IMR-90 (cell line): ENCODE results near the gene GORASP1. TPM values are rescaled to one million over a fixed set of nuclear protein-coding genes. Genes with fewer than 3 reads are reported as not detected.

Source experiments
- ATAC-seq: fragments of 200-7000 bp; cut with Tn5 transposase; 2 replicates; pipeline ENCODE4 v1.9.1; 2020; ENCODE audit warnings: low read depth, mild to moderate bottlenecking, moderate library complexity
- BruUV-seq: library from RNA; stranded (reverse); fragments of 400-500 nt; replicated peaks from 2 replicates; lab custom pipeline; 2021; lab: Mats Ljungman, UMichigan
- CTCF ChIA-PET: fragments of 300-600 bp; formaldehyde crosslinking; extraction: SDS; loops from one replicate; lab custom pipeline; 2021; ENCODE audit warnings: antibody characterized with exemption; lab: Yijun Ruan, JAX
- POLR2A ChIA-PET: fragments of 300-600 bp; sonication (Branson Sonifier 250); formaldehyde crosslinking; loops from one replicate; lab custom pipeline; 2022; ENCODE audit warnings: antibody characterized with exemption; ENCODE audit not compliant: unreplicated experiment; lab: Charles Lee
- DNase-seq: peaks from one replicate; pipeline ENCODE4 v3.0.0; 2013
- H2AFZ ChIP-seq: replicated peaks from 2 replicates; pipeline ENCODE3; 2013; ENCODE audit warnings: low read length, mild to moderate bottlenecking; ENCODE audit not compliant: poor library complexity
- H2AK5ac ChIP-seq: 2 replicates; pipeline ENCODE4 v1.6.1; 2013; ENCODE audit warnings: low read depth, low read length, inconsistent platforms
- H2AK9ac ChIP-seq: replicated peaks from 2 replicates; pipeline ENCODE3; 2013; ENCODE audit warnings: mild to moderate bottlenecking, low read depth, low read length, moderate library complexity; ENCODE audit not compliant: poor library complexity
- H2BK120ac ChIP-seq: 2 replicates; pipeline ENCODE4 v1.6.1; 2013; ENCODE audit warnings: low read depth, low read length, inconsistent platforms
- H2BK15ac ChIP-seq: 3 replicates; pipeline ENCODE4 v1.6.1; 2013; ENCODE audit warnings: low read depth, low read length, inconsistent platforms
- H2BK20ac ChIP-seq: 2 replicates; pipeline ENCODE4 v1.6.1; 2013; ENCODE audit warnings: low read depth, mild to moderate bottlenecking, inconsistent platforms, low read length, moderate library complexity
- H2BK5ac ChIP-seq: 2 replicates; pipeline ENCODE4 v1.6.1; 2013; ENCODE audit warnings: mild to moderate bottlenecking, low read depth, low read length, inconsistent platforms; ENCODE audit not compliant: poor library complexity, severe bottlenecking
- H3K14ac ChIP-seq: replicated peaks from 2 replicates; pipeline ENCODE4 v1.6.1; 2013; ENCODE audit warnings: low read depth, low read length, inconsistent platforms
- H3K18ac ChIP-seq: 2 replicates; pipeline ENCODE4 v1.6.1; 2013; ENCODE audit warnings: low read depth, low read length, control low read depth
- H3K23ac ChIP-seq: 2 replicates; pipeline ENCODE4 v1.6.1; 2013; ENCODE audit warnings: low read depth, low read length, inconsistent platforms
- H3K27ac ChIP-seq: 2 replicates; pipeline ENCODE4 v1.5.1; 2013; ENCODE audit warnings: mild to moderate bottlenecking, control low read depth, low read length; ENCODE audit not compliant: insufficient read depth
- H3K27me3 ChIP-seq: 2 replicates; pipeline ENCODE4 v1.6.1; 2013; ENCODE audit warnings: low read length; ENCODE audit not compliant: control insufficient read depth, insufficient read depth
- H3K36me3 ChIP-seq: 2 replicates; pipeline ENCODE4 v1.6.1; 2013; ENCODE audit warnings: low read length, mixed read lengths; ENCODE audit not compliant: control insufficient read depth, insufficient read depth
- H3K4ac ChIP-seq: 2 replicates; pipeline ENCODE4 v1.6.1; 2013; ENCODE audit warnings: low read depth, low read length, inconsistent platforms
- H3K4me1 ChIP-seq: 2 replicates; pipeline ENCODE4 v1.6.1; 2013; ENCODE audit warnings: low read length, mixed read lengths; ENCODE audit not compliant: control insufficient read depth, insufficient read depth
- H3K4me2 ChIP-seq: 2 replicates; pipeline ENCODE4 v1.6.1; 2013; ENCODE audit warnings: low read depth, mild to moderate bottlenecking, control low read depth, low read length, moderate library complexity
- H3K4me3 ChIP-seq: 2 replicates; pipeline ENCODE4 v1.5.1; 2013; ENCODE audit warnings: low read depth, mild to moderate bottlenecking, control low read depth, low read length, moderate library complexity; ENCODE audit not compliant: insufficient read depth
- H3K56ac ChIP-seq: 2 replicates; pipeline ENCODE4 v1.6.1; 2013; ENCODE audit warnings: low read length, inconsistent platforms; ENCODE audit not compliant: insufficient read depth; ENCODE audit errors: extremely low read depth
- H3K79me1 ChIP-seq, 2 experiments: 2 replicates each; pipeline ENCODE4 v1.6.1; 2013; ENCODE audit warnings: low read length in 2 of 2, inconsistent platforms in 1 of 2, low read depth in 1 of 2
- H3K9ac ChIP-seq: 2 replicates; pipeline ENCODE4 v1.6.1; 2013; ENCODE audit warnings: low read depth, low read length, control low read depth
- H3K9me1 ChIP-seq: 2 replicates; pipeline ENCODE4 v1.6.1; 2013; ENCODE audit warnings: low read length, inconsistent platforms; ENCODE audit not compliant: insufficient read depth
- H3K9me3 ChIP-seq: 2 replicates; pipeline ENCODE4 v1.6.1; 2013; ENCODE audit warnings: low read length; ENCODE audit not compliant: control insufficient read depth, insufficient read depth
- H4K20me1 ChIP-seq: 2 replicates; pipeline ENCODE4 v1.6.1; 2013; ENCODE audit warnings: low read length, inconsistent platforms; ENCODE audit not compliant: insufficient read depth
- H4K5ac ChIP-seq: 2 replicates; pipeline ENCODE4 v1.6.1; 2013; ENCODE audit warnings: mild to moderate bottlenecking, low read depth, low read length, control low read depth
- H4K8ac ChIP-seq, 2 experiments: 2 replicates each; pipeline ENCODE4 v1.6.1; 2013; ENCODE audit warnings: low read depth in 2 of 2, low read length in 2 of 2, control low read depth in 1 of 2, inconsistent platforms in 1 of 2
- H4K91ac ChIP-seq: 2 replicates; pipeline ENCODE4 v1.6.1; 2013; ENCODE audit warnings: low read depth, low read length, inconsistent platforms; ENCODE audit not compliant: insufficient read depth
- BHLHE40 ChIP-seq: fragments of 150-350 bp; IDR thresholded peaks from 2 replicates; pipeline ENCODE4 v1.6.1; 2016; ENCODE audit warnings: mild to moderate bottlenecking, low read depth, low read length
- CEBPB ChIP-seq: IDR thresholded peaks from 2 replicates; pipeline ENCODE4 v1.6.1; 2012; ENCODE audit warnings: low read depth, low read length, improper control_type of control experiment
- FOS ChIP-seq: fragments of 150-350 bp; IDR thresholded peaks from 2 replicates; pipeline ENCODE4 v1.6.1; 2016; ENCODE audit warnings: low read depth, low read length
- MAFK ChIP-seq: IDR thresholded peaks from 2 replicates; pipeline ENCODE4 v1.6.1; 2012; ENCODE audit warnings: low read depth, low read length, improper control_type of control experiment
- MXI1 ChIP-seq: IDR thresholded peaks from 2 replicates; pipeline ENCODE4 v1.6.1; 2012; ENCODE audit warnings: low read depth, mild to moderate bottlenecking, low read length, moderate library complexity, borderline replicate concordance
- NFE2L2 ChIP-seq: fragments of 150-350 bp; IDR thresholded peaks from 2 replicates; pipeline ENCODE4 v1.6.1; 2016; ENCODE audit warnings: low read depth, mild to moderate bottlenecking, low read length
- POLR2A ChIP-seq: IDR thresholded peaks from 2 replicates; pipeline ENCODE4 v1.6.1; 2012; ENCODE audit warnings: mild to moderate bottlenecking, low read depth, low read length
- RAD21 ChIP-seq: IDR thresholded peaks from 2 replicates; pipeline ENCODE4 v1.6.1; 2012; ENCODE audit warnings: low read length, improper control_type of control experiment
- RCOR1 ChIP-seq: IDR thresholded peaks from 2 replicates; pipeline ENCODE4 v1.6.1; 2012; ENCODE audit warnings: mild to moderate bottlenecking, low read length, improper control_type of control experiment; ENCODE audit not compliant: insufficient replicate concordance
- RFX5 ChIP-seq: IDR thresholded peaks from 2 replicates; pipeline ENCODE4 v1.8.0; 2012; ENCODE audit warnings: low read depth, mild to moderate bottlenecking, low read length, moderate library complexity
- SMC3 ChIP-seq: fragments of 150-350 bp; IDR thresholded peaks from 2 replicates; pipeline ENCODE4 v1.6.1; 2016; ENCODE audit warnings: low read depth, mild to moderate bottlenecking, antibody characterized with exemption, low read length, moderate library complexity
- WGBS, 2 experiments: methylation state at CpG; one replicate each; pipeline versions ENCODE4 v1.1.5 to v1.1.7; 2013; ENCODE audit warnings: missing lambda C conversion rate in 2 of 2; ENCODE audit not compliant: insufficient read length in 1 of 2; ENCODE audit errors: extremely low coverage in 2 of 2; 5-methylcytosine and 5-hydroxymethylcytosine counted together
- dilution Hi-C: fragments of 300-500 bp; cut with HindIII; formaldehyde crosslinking; loops from one replicate; pipeline ENCODE4 v1.14.3; 2018; ENCODE audit warnings: low sequenced_read_pairs; ENCODE audit not compliant: unreplicated experiment
- in situ Hi-C: fragments of 300-500 bp; cut with MboI; formaldehyde crosslinking; loops from 3 replicates; pipeline ENCODE4 v1.14.3; 2019; ENCODE audit warnings: low sequenced_read_pairs, inconsistent platforms, mixed read lengths
- intact Hi-C: fragments of 100-400 bp; cut with micrococcal nuclease; formaldehyde crosslinking; loops from 2 replicates; pipeline ENCODE4 v1.10.0; 2022
- polyA plus RNA-seq, 3 experiments: library from polyadenylated mRNA; depleted of rRNA; stranded (reverse); fragments of >200 nt; gene quantifications; 2 replicates each; pipeline ENCODE4 v1.2.3, GENCODE V29; 2012; ENCODE audit warnings: low replicate concordance in 1 of 3
- total RNA-seq: library from RNA; depleted of rRNA; stranded (reverse); fragments of >200 nt; gene quantifications from 2 replicates; pipeline ENCODE4 v1.2.3, GENCODE V29; 2012
- TF ChIP-seq, protein P1 (sequence below): fragments of 150-350 bp; IDR thresholded peaks from 2 replicates; pipeline ENCODE4 v1.6.1; 2017; ENCODE audit warnings: mild to moderate bottlenecking, antibody characterized with exemption, low read length, low read depth
- TF ChIP-seq, protein P2 (sequence below): conservative IDR thresholded peaks from 2 replicates; pipeline ENCODE4 v1.5.1; 2012; ENCODE audit warnings: mild to moderate bottlenecking, low read depth, low read length, improper control_type of control experiment

GORASP1 gene
- total and polyA plus RNA-seq, 2 of the 4 experiments (the other 2 are of a cell fraction), result 35.0 to 56.6 TPM

- H3K4me1 ChIP-seq, result peaks cover 52% of the 10 kb centered on the region
- POLR2A ChIA-PET, result interaction anchor here (0.6 kb wide), 1 partner anchor 28 kb away, joined by 3 read pairs; no protein-coding TSS in a partner anchor
- peaks cover 4 to 62% of the 10 kb centered on the region in 2 experiments; a peak in 3 of 4 replicates for H3K79me1 ChIP-seq
- intact Hi-C loops (loop anchor here (1.0 kb wide), 1 partner anchor 44 kb away; the partner anchor contains the start of genes GORASP1 and TTC21A), in situ Hi-C loops (no loop called here), dilution Hi-C loops (no loop called here)
- CTCF ChIA-PET, result interaction anchor here (0.5 to 1.5 kb wide), 4 partner anchors 25 to 143 kb away, joined by 3 to 6 read pairs (median 4); no protein-coding TSS in a partner anchor
- H4K91ac ChIP-seq, result peak overlapping the region; percentile 87
- H2AK9ac ChIP-seq, result peak overlapping the region; percentile 89
- no TSS peak for BruUV-seq
- H4K20me1 ChIP-seq, result peaks cover 66% of the 10 kb centered on the region
- peak overlapping the region; percentile 23 for H4K5ac ChIP-seq
- H2AK5ac ChIP-seq, result peak overlapping the region; percentile 96
- H3K18ac ChIP-seq, result peak overlapping the region; percentile 36
- peaks cover 32% of the 10 kb centered on the region for H3K9me1 ChIP-seq
- WGBS, 2 experiments, result 0% methylated on average over 1 of the region's 9 CpGs; no CpG with 5 or more reads in 1 of the 2 experiments
- H4K8ac ChIP-seq, result peak overlapping the region; percentile 58 to 82; a peak in 3 of 4 replicates
- H2BK20ac ChIP-seq, result peak overlapping the region; percentile 54
- H3K23ac ChIP-seq, result peak overlapping the region; percentile 90
- H3K36me3 ChIP-seq, result peaks cover 3% of the 10 kb centered on the region
- H3K27ac ChIP-seq, result peak overlapping the region; percentile 92
- peak overlapping the region; percentile 82 for H3K14ac ChIP-seq
- peak overlapping the region; percentile 96 for H3K4me3 ChIP-seq
- peak overlapping the region; percentile 90 for H3K56ac ChIP-seq
- DNase-seq (peak; percentile 97), ATAC-seq (peak; percentile 30)
- H2BK5ac ChIP-seq, result peak overlapping the region; percentile 92
- H2BK15ac ChIP-seq, result peak overlapping the region; percentile 90; the same call in 2 of the 3 replicates
- peak overlapping the region; percentile 80 for H3K4me2 ChIP-seq
- H3K27me3 ChIP-seq, result no peaks in the 10 kb centered on the region
- H3K4ac ChIP-seq, result peak overlapping the region; percentile 95
- H3K9me3 ChIP-seq, result no peaks in the 10 kb centered on the region
- H3K9ac ChIP-seq, result peak overlapping the region; percentile 69
- H2AFZ ChIP-seq, result peak overlapping the region; percentile 90
- peak overlapping the region; percentile 86 for H2BK120ac ChIP-seq
- no peak for TF ChIP-seq BHLHE40
- TF ChIP-seq MXI1, result no peak
- TF ChIP-seq NFE2L2, result no peak
- 0 out of 2 replicates have a peak, but pooled peaks have one; percentile 35 for TF ChIP-seq MAFK
- TF ChIP-seq RCOR1, result peak; percentile 83
- TF ChIP-seq FOS, result peak; percentile 94
- TF ChIP-seq, protein P1, sequence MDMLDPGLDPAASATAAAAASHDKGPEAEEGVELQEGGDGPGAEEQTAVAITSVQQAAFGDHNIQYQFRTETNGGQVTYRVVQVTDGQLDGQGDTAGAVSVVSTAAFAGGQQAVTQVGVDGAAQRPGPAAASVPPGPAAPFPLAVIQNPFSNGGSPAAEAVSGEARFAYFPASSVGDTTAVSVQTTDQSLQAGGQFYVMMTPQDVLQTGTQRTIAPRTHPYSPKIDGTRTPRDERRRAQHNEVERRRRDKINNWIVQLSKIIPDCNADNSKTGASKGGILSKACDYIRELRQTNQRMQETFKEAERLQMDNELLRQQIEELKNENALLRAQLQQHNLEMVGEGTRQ, result no peak
- no peak; the same call in 1 of the 2 replicates for TF ChIP-seq RAD21
- TF ChIP-seq, protein P2, sequence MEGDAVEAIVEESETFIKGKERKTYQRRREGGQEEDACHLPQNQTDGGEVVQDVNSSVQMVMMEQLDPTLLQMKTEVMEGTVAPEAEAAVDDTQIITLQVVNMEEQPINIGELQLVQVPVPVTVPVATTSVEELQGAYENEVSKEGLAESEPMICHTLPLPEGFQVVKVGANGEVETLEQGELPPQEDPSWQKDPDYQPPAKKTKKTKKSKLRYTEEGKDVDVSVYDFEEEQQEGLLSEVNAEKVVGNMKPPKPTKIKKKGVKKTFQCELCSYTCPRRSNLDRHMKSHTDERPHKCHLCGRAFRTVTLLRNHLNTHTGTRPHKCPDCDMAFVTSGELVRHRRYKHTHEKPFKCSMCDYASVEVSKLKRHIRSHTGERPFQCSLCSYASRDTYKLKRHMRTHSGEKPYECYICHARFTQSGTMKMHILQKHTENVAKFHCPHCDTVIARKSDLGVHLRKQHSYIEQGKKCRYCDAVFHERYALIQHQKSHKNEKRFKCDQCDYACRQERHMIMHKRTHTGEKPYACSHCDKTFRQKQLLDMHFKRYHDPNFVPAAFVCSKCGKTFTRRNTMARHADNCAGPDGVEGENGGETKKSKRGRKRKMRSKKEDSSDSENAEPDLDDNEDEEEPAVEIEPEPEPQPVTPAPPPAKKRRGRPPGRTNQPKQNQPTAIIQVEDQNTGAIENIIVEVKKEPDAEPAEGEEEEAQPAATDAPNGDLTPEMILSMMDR, result no peak; the same call in 1 of the 2 replicates
- no peak for TF ChIP-seq RFX5
- TF ChIP-seq POLR2A, result peak; percentile 92
- TF ChIP-seq SMC3, result no peak
- TF ChIP-seq CEBPB, result peak; percentile 25; the same call in 1 of the 2 replicates
Observed at GRCh38 chr3:39150803-39151631, 43.6 kb upstream of the GORASP1 start.
